Hepatocyte (in vitro differentiated cells): ENCODE measurements around the gene CCR3. TPM values are rescaled to one million over a fixed set of nuclear protein-coding genes. Genes with fewer than 3 reads are reported as not detected.

Source experiments
- DNase-seq: peaks from one replicate; pipeline ENCODE4 v3.0.0-alpha.2; 2016; ENCODE audit warnings: low spot score
- H2AFZ ChIP-seq: fragments of 200-600 bp; sonication (generic); 2 replicates; pipeline ENCODE4 v1.6.0; 2016; ENCODE audit warnings: antibody characterized with exemption, mild to moderate bottlenecking
- H3K27ac ChIP-seq: fragments of 200-600 bp; sonication (generic); 2 replicates; pipeline ENCODE4 v1.5.1; 2016; ENCODE audit warnings: mild to moderate bottlenecking
- H3K27me3 ChIP-seq: fragments of 200-600 bp; sonication (generic); 2 replicates; pipeline ENCODE4 v1.6.1; 2016
- H3K36me3 ChIP-seq: fragments of 200-600 bp; sonication (generic); replicated peaks from 2 replicates; pipeline ENCODE4 v1.5.1; 2016; ENCODE audit warnings: low read depth; ENCODE audit not compliant: insufficient read depth
- H3K4me1 ChIP-seq: fragments of 200-600 bp; sonication (generic); 2 replicates; pipeline ENCODE4 v1.5.1; 2016; ENCODE audit warnings: mild to moderate bottlenecking, moderate library complexity; ENCODE audit not compliant: insufficient read depth
- H3K4me2 ChIP-seq: fragments of 200-600 bp; sonication (generic); 2 replicates; pipeline ENCODE4 v1.6.0; 2016
- H3K4me3 ChIP-seq: fragments of 200-600 bp; sonication (generic); 2 replicates; pipeline ENCODE4 v1.5.1; 2016; ENCODE audit warnings: mild to moderate bottlenecking
- H3K79me2 ChIP-seq: fragments of 200-600 bp; sonication (generic); 2 replicates; pipeline ENCODE4 v1.6.0; 2017; ENCODE audit warnings: mild to moderate bottlenecking
- H3K9me2 ChIP-seq: fragments of 200-600 bp; sonication (generic); replicated peaks from 2 replicates; pipeline ENCODE4 v1.6.0; 2017; ENCODE audit warnings: mild to moderate bottlenecking; ENCODE audit not compliant: insufficient read depth
- H3K9me3 ChIP-seq: fragments of 200-600 bp; sonication (generic); 2 replicates; pipeline ENCODE4 v1.5.1; 2016; ENCODE audit warnings: low read depth, mild to moderate bottlenecking
- H4K20me1 ChIP-seq: fragments of 200-600 bp; sonication (generic); 2 replicates; pipeline ENCODE4 v1.6.0; 2016; ENCODE audit warnings: mild to moderate bottlenecking; ENCODE audit not compliant: insufficient read depth, poor library complexity, severe bottlenecking
- CTCF ChIP-seq: fragments of 200-600 bp; sonication (generic); IDR thresholded peaks from 2 replicates; pipeline ENCODE4 v1.5.1; 2016; ENCODE audit warnings: antibody characterized with exemption, mild to moderate bottlenecking; ENCODE audit not compliant: poor library complexity
- EZH2 ChIP-seq: fragments of 200-600 bp; sonication (generic); IDR thresholded peaks from 2 replicates; pipeline ENCODE4 v1.6.1; 2016; ENCODE audit warnings: antibody characterized with exemption, mild to moderate bottlenecking, borderline replicate concordance
- EZH2phosphoT487 ChIP-seq: fragments of 200-600 bp; sonication (generic); IDR thresholded peaks from one replicate; pipeline ENCODE4 v1.6.1; 2018; ENCODE audit warnings: antibody characterized with exemption, mild to moderate bottlenecking, low read depth, moderate library complexity; ENCODE audit not compliant: unreplicated experiment, severe bottlenecking
- WGBS: methylation state at CpG from one replicate; pipeline ENCODE4 v1.1.6; 2016; ENCODE audit warnings: low lambda C conversion rate; ENCODE audit errors: missing lambda C conversion rate; 5-methylcytosine and 5-hydroxymethylcytosine counted together
- polyA plus RNA-seq: library from polyadenylated mRNA; unstranded; fragments of >200 nt; fragmentation: Nextera tagmentation; extraction: Ambion mirVana; gene quantifications from 2 replicates; pipeline ENCODE4 v1.2.1, GENCODE V29; 2016
- total RNA-seq: library from RNA; depleted of rRNA; stranded (reverse); fragments of >200 nt; gene quantifications from 2 replicates; pipeline ENCODE4 v1.2.3, GENCODE V29; 2014

CCR3 gene
- total and polyA plus RNA-seq, 2 experiments from 2014 or later, result 0.12 TPM; not detected in 1

GRCh38 chr3:46213201-46213600, 29.1 kb upstream of the CCR3 start:
- H3K27ac ChIP-seq, result no peak overlapping the region
- no peaks in the 10 kb centered on the region for H4K20me1 ChIP-seq
- H3K4me2 ChIP-seq, result no peak overlapping the region
- H3K79me2 ChIP-seq, result no peaks in the 10 kb centered on the region
- no peaks in the 10 kb centered on the region for H3K9me2 ChIP-seq
- TF ChIP-seq CTCF, result no peak
- no peak for TF ChIP-seq EZH2phosphoT487
- TF ChIP-seq EZH2, result no peak
- H3K27me3 ChIP-seq, result peaks cover 3% of the 10 kb centered on the region
- no peaks in the 10 kb centered on the region for H3K4me1 ChIP-seq
- no peak for DNase-seq
- H3K4me3 ChIP-seq, result no peak overlapping the region
- no peaks in the 10 kb centered on the region for H3K36me3 ChIP-seq
- H2AFZ ChIP-seq, result no peak overlapping the region
- no peaks in the 10 kb centered on the region for H3K9me3 ChIP-seq
- 80% methylated on average over 4 of the region's 4 CpGs for WGBS

GRCh38 chr3:46214751-46215352, 27.4 kb upstream of the CCR3 start:
- Histone ChIP-seq H3K9me2 (no peaks in the 10 kb centered on the region), H3K79me2 (no peaks in the 10 kb centered on the region), H3K27ac (no peak overlapping the region), H3K4me1 (no peaks in the 10 kb centered on the region), H3K4me2 (no peak overlapping the region), H3K36me3 (no peaks in the 10 kb centered on the region), H3K4me3 (no peak overlapping the region), H3K27me3 (peaks cover 3% of the 10 kb centered on the region), H4K20me1 (no peaks in the 10 kb centered on the region), H3K9me3 (no peaks in the 10 kb centered on the region), H2AFZ (no peak overlapping the region)
- DNase-seq, result peak; percentile 19
- 60% methylated on average over 1 of the region's 1 CpG for WGBS
- TF ChIP-seq EZH2phosphoT487 (no peak), EZH2 (no peak), CTCF (peak; percentile 38)

- H4K20me1 ChIP-seq, result no peaks in the 10 kb centered on the region
- peak; percentile 63 for DNase-seq
- peaks cover 3% of the 10 kb centered on the region for H3K27me3 ChIP-seq
- H3K9me3 ChIP-seq, result no peaks in the 10 kb centered on the region
- WGBS, result 37% methylated on average over 4 of the region's 4 CpGs
- H3K9me2 ChIP-seq, result no peaks in the 10 kb centered on the region
- no peak overlapping the region for H2AFZ ChIP-seq
- H3K4me3 ChIP-seq, result no peak overlapping the region
- H3K4me2 ChIP-seq, result no peak overlapping the region
- H3K4me1 ChIP-seq, result no peaks in the 10 kb centered on the region
- TF ChIP-seq EZH2, result no peak
- no peak for TF ChIP-seq CTCF
- no peak for TF ChIP-seq EZH2phosphoT487
- H3K36me3 ChIP-seq, result no peaks in the 10 kb centered on the region
- H3K79me2 ChIP-seq, result no peaks in the 10 kb centered on the region
- H3K27ac ChIP-seq, result peak overlapping the region; percentile 52
Measured at GRCh38 chr3:46215810-46216414, 26.3 kb upstream of the CCR3 start.
